ENCODE results near the gene LBR. TPM values are rescaled to one million over a fixed set of nuclear protein-coding genes. Genes with fewer than 3 reads are reported as not detected.

The LBR gene
- total and polyA plus RNA-seq, 2 experiments from 2014 or later: 50.6 to 91.3 TPM

- Mint-ChIP-seq H3K4me1 (no peaks in the 10 kb centered on the region), H3K4me3 (no peak overlapping the region), H3K27ac (no peak overlapping the region), H3K36me3 (ENCODE audit: low read depth) (peaks cover 32% of the 10 kb centered on the region; the same call in 2 of the 3 replicates), H3K9me3 (no peaks in the 10 kb centered on the region), H3K27me3 (ENCODE audit: insufficient read depth, low read depth, poor library complexity) (no peaks in the 10 kb centered on the region)
- H3K27ac ChIP-seq (ENCODE audit: low read depth): no peak overlapping the region
- DNase-seq (ENCODE audit: low spot score) (no peak), ATAC-seq (no peak)
- no peak overlapping the region for H2AFZ ChIP-seq
- no peaks in the 10 kb centered on the region for H4K20me1 ChIP-seq (replicated peaks; ENCODE audit: insufficient read depth)
- no peaks in the 10 kb centered on the region for H3F3A ChIP-seq (replicated peaks; ENCODE audit: low read depth)
- H3K36me3 ChIP-seq (ENCODE audit: insufficient read depth): peaks cover 24% of the 10 kb centered on the region
- no peaks in the 10 kb centered on the region for H3K27me3 ChIP-seq (ENCODE audit: insufficient read depth)
- H3K79me2 ChIP-seq (replicated peaks; ENCODE audit: insufficient read depth): no peaks in the 10 kb centered on the region
- H3K4me2 ChIP-seq: no peak overlapping the region
- no peaks in the 10 kb centered on the region for H3K9me2 ChIP-seq (ENCODE audit: insufficient read depth)
- no peaks in the 10 kb centered on the region for H3K4me1 ChIP-seq (ENCODE audit: insufficient read depth)
- no peak overlapping the region for H3K4me3 ChIP-seq
- TF ChIP-seq POLR2AphosphoS5 (IDR thresholded peaks at IDR 0.05; ENCODE audit: low read depth): no peak
- TF ChIP-seq, protein P1, sequence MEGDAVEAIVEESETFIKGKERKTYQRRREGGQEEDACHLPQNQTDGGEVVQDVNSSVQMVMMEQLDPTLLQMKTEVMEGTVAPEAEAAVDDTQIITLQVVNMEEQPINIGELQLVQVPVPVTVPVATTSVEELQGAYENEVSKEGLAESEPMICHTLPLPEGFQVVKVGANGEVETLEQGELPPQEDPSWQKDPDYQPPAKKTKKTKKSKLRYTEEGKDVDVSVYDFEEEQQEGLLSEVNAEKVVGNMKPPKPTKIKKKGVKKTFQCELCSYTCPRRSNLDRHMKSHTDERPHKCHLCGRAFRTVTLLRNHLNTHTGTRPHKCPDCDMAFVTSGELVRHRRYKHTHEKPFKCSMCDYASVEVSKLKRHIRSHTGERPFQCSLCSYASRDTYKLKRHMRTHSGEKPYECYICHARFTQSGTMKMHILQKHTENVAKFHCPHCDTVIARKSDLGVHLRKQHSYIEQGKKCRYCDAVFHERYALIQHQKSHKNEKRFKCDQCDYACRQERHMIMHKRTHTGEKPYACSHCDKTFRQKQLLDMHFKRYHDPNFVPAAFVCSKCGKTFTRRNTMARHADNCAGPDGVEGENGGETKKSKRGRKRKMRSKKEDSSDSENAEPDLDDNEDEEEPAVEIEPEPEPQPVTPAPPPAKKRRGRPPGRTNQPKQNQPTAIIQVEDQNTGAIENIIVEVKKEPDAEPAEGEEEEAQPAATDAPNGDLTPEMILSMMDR (conservative IDR thresholded peaks at IDR 0.05; ENCODE audit: low read depth in 2 of 2): no peak
- TF ChIP-seq REST (IDR thresholded peaks at IDR 0.05; ENCODE audit: unreplicated experiment): no peak
- TF ChIP-seq ZNF331 (CRISPR knock-in tag; IDR thresholded peaks at IDR 0.05; ENCODE audit: low read depth): no peak
- no peak for TF ChIP-seq NANOG (IDR thresholded peaks at IDR 0.05; ENCODE audit: borderline replicate concordance)
- TF ChIP-seq EZH2 (IDR thresholded peaks at IDR 0.05; ENCODE audit: low read depth, unreplicated experiment): no peak
Measured at GRCh38 chr1:225400968-225401367, 26.9 kb downstream of the LBR start.

DNA sequence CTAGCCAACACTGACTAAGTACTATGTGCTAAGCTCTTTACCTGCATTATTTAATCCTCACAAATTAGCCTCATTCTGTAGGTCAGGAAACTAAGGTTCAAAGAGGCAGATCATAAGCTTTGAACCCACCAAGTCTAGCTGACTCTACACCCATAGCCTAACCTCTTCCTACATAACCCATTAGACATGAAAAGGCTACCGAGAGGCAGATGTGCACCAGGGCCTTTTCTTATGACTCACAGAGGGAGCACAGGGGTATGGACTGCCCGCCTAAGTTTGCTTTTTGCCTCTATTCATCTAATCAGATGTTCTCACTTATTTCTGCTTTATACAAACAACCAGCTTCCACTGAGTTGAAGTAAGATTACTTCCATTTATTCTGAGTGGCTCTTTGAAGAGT, 31.5 kb downstream of the LBR start:
- H3K36me3 Mint-ChIP-seq (ENCODE audit: low read depth): peaks cover 11% of the 10 kb centered on the region; the same call in 2 of the 3 replicates
- Histone ChIP-seq H4K20me1 (replicated peaks; ENCODE audit: insufficient read depth) (no peaks in the 10 kb centered on the region), H3K9me2 (ENCODE audit: insufficient read depth) (no peaks in the 10 kb centered on the region), H2AFZ (no peak overlapping the region), H3K27ac (ENCODE audit: low read depth) (peak overlapping the region; percentile 23; the same call in 1 of the 2 replicates), H3K79me2 (replicated peaks; ENCODE audit: insufficient read depth) (no peaks in the 10 kb centered on the region), H3K4me3 (no peak overlapping the region), H3K36me3 (ENCODE audit: insufficient read depth) (peaks cover 4% of the 10 kb centered on the region), H3K4me1 (ENCODE audit: insufficient read depth) (no peaks in the 10 kb centered on the region), H3F3A (replicated peaks; ENCODE audit: low read depth) (no peaks in the 10 kb centered on the region), H3K4me2 (no peak overlapping the region), H3K27me3 (ENCODE audit: insufficient read depth) (no peaks in the 10 kb centered on the region)
- no peak overlapping the region for H3K27ac Mint-ChIP-seq
- DNase-seq (ENCODE audit: low spot score) (no peak), ATAC-seq (no peak)
- H3K4me3 Mint-ChIP-seq: no peak overlapping the region
- no peaks in the 10 kb centered on the region for H3K9me3 Mint-ChIP-seq
- H3K27me3 Mint-ChIP-seq (ENCODE audit: insufficient read depth, low read depth, poor library complexity): peaks cover 5% of the 10 kb centered on the region
- no peaks in the 10 kb centered on the region for H3K4me1 Mint-ChIP-seq
- no peak for TF ChIP-seq REST (IDR thresholded peaks at IDR 0.05; ENCODE audit: unreplicated experiment)
- TF ChIP-seq, protein P1 (conservative IDR thresholded peaks at IDR 0.05; ENCODE audit: low read depth in 2 of 2): no peak
- TF ChIP-seq ZNF114 (CRISPR knock-in tag; IDR thresholded peaks at IDR 0.05): no peak
- TF ChIP-seq EZH2 (IDR thresholded peaks at IDR 0.05; ENCODE audit: low read depth, unreplicated experiment): no peak
- TF ChIP-seq POLR2AphosphoS5 (IDR thresholded peaks at IDR 0.05; ENCODE audit: low read depth): no peak
- TF ChIP-seq CREB1 (CRISPR knock-in tag; IDR thresholded peaks at IDR 0.05; ENCODE audit: low read depth): no peak
- TF ChIP-seq, protein P2, sequence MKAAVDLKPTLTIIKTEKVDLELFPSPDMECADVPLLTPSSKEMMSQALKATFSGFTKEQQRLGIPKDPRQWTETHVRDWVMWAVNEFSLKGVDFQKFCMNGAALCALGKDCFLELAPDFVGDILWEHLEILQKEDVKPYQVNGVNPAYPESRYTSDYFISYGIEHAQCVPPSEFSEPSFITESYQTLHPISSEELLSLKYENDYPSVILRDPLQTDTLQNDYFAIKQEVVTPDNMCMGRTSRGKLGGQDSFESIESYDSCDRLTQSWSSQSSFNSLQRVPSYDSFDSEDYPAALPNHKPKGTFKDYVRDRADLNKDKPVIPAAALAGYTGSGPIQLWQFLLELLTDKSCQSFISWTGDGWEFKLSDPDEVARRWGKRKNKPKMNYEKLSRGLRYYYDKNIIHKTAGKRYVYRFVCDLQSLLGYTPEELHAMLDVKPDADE (IDR thresholded peaks at IDR 0.05): no peak
- TF ChIP-seq ZNF331 (CRISPR knock-in tag; IDR thresholded peaks at IDR 0.05; ENCODE audit: low read depth): no peak
- no peak for TF ChIP-seq EZH2phosphoT487 (IDR thresholded peaks at IDR 0.05; ENCODE audit: unreplicated experiment)
- no peak for TF ChIP-seq STAT1 (IDR thresholded peaks at IDR 0.05; ENCODE audit: unreplicated experiment)
- TF ChIP-seq NANOG (IDR thresholded peaks at IDR 0.05; ENCODE audit: borderline replicate concordance): no peak

All from GM23338 (cell line).